Gastroesophageal sphincter (tissue), 4 donors: Measurements from ENCODE around the gene ZBTB7C. TPM values are rescaled to one million over a fixed set of nuclear protein-coding genes. Genes with fewer than 3 reads are reported as not detected.

Experiments
- ATAC-seq: fragments of 150-250 bp; one replicate; pipeline ENCODE4 v1.9.1; 2016; ENCODE audit warnings: mild to moderate bottlenecking, moderate library complexity
- H3K27ac ChIP-seq, 4 donors: fragments of 200-600 bp; sonication (generic) in 3 of 4; 1 replicate in 3 of 4; 2 replicates in 1 of 4; pipeline ENCODE4 v1.5.1; 2016 to 2019
- H3K27me3 ChIP-seq: fragments of 200-600 bp; sonication (generic); one replicate; pipeline ENCODE4 v1.5.1; 2019
- H3K36me3 ChIP-seq, 2 donors: fragments of 200-600 bp; sonication (generic); one replicate each; pipeline ENCODE4 v1.5.1; 2019; ENCODE audit warnings: control low read depth in 1 of 2
- H3K4me1 ChIP-seq, 3 donors: fragments of 200-600 bp; sonication (generic); 1 replicate in 2 of 3; 2 replicates in 1 of 3; pipeline ENCODE4 v1.5.1; 2016 to 2019; ENCODE audit warnings: control low read depth in 2 of 3
- H3K4me3 ChIP-seq, 2 donors: fragments of 200-600 bp; sonication (generic); one replicate each; pipeline ENCODE4 v1.5.1; 2019; ENCODE audit warnings: mild to moderate bottlenecking in 1 of 2, moderate library complexity in 1 of 2
- H3K9me3 ChIP-seq, 3 donors: fragments of 200-600 bp; sonication (generic); one replicate each; pipeline ENCODE4 v1.5.1; 2017 to 2019; ENCODE audit warnings: control low read depth in 2 of 3
- EP300 ChIP-seq: sonication (generic); formaldehyde crosslinking; IDR thresholded peaks from one replicate; pipeline ENCODE4 v1.6.1; 2017; ENCODE audit warnings: antibody characterized with exemption, mild to moderate bottlenecking
- POLR2A ChIP-seq, 2 donors: fragments of 450-650 bp; IDR thresholded peaks; one replicate each; pipeline ENCODE4 v1.6.1; 2017; ENCODE audit warnings: antibody characterized with exemption in 2 of 2, mild to moderate bottlenecking in 2 of 2, moderate library complexity in 1 of 2
- POLR2AphosphoS5 ChIP-seq: sonication (generic); formaldehyde crosslinking; IDR thresholded peaks from one replicate; pipeline ENCODE4 v1.6.1; 2017; ENCODE audit warnings: antibody characterized with exemption
- WGBS, 2 donors: methylation state at CpG; one replicate each; pipeline ENCODE4 v1.1.5; 2018; ENCODE audit warnings: low coverage in 1 of 2; 5-methylcytosine and 5-hydroxymethylcytosine counted together
- total RNA-seq, 4 donors: library from RNA; depleted of rRNA; stranded (reverse); fragments of >200 nt; gene quantifications; one replicate each; pipeline ENCODE4 v1.1.0, GENCODE V29; 2016
- TF ChIP-seq, protein P1 (sequence below), 4 experiments: fragments of 200-600 bp in 2 of 4; fragments of 450-650 bp in 2 of 4; sonication (generic) in 1 of 4; IDR thresholded peaks; one replicate each; pipeline ENCODE4 v1.5.1; 2017 to 2019; ENCODE audit warnings: antibody characterized with exemption in 4 of 4, mild to moderate bottlenecking in 2 of 4, moderate library complexity in 2 of 4

ZBTB7C gene
- total RNA-seq, 4 donors from 2014 or later, result 7.8 to 15.4 (median 11.8) TPM

- Histone ChIP-seq H3K27me3 (no peaks in the 10 kb centered on the region), H3K4me1 (peaks cover 0 to 25% (median 10%) of the 10 kb centered on the region in 3 donors), H3K27ac (no peak overlapping the region), H3K9me3 (no peaks in the 10 kb centered on the region), H3K4me3 (no peak overlapping the region), H3K36me3 (no peaks in the 10 kb centered on the region)
- no peak for ATAC-seq
- TF ChIP-seq POLR2A (IDR thresholded peaks at IDR 0.05) (no peak), POLR2AphosphoS5 (no peak), EP300 (no peak)
- TF ChIP-seq, protein P1, sequence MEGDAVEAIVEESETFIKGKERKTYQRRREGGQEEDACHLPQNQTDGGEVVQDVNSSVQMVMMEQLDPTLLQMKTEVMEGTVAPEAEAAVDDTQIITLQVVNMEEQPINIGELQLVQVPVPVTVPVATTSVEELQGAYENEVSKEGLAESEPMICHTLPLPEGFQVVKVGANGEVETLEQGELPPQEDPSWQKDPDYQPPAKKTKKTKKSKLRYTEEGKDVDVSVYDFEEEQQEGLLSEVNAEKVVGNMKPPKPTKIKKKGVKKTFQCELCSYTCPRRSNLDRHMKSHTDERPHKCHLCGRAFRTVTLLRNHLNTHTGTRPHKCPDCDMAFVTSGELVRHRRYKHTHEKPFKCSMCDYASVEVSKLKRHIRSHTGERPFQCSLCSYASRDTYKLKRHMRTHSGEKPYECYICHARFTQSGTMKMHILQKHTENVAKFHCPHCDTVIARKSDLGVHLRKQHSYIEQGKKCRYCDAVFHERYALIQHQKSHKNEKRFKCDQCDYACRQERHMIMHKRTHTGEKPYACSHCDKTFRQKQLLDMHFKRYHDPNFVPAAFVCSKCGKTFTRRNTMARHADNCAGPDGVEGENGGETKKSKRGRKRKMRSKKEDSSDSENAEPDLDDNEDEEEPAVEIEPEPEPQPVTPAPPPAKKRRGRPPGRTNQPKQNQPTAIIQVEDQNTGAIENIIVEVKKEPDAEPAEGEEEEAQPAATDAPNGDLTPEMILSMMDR (IDR thresholded peaks at IDR 0.05), result no peak
- WGBS, 2 donors, result 92% methylated on average over 2 of the region's 2 CpGs; no CpG with 5 or more reads in 1 of the 2 donors
Observed at GRCh38 chr18:48188609-48189008, 220.6 kb downstream of the ZBTB7C start.

GRCh38 chr18:48186861-48187260 is 222.3 kb downstream of the ZBTB7C start:
- H3K4me1 ChIP-seq, result peaks cover 0 to 18% (median 9%) of the 10 kb centered on the region in 3 donors
- 53 to 56% methylated on average over 5 to 6 of the region's 6 CpGs for WGBS, 2 donors
- no peaks in the 10 kb centered on the region for H3K36me3 ChIP-seq
- H3K4me3 ChIP-seq, result no peak overlapping the region
- TF ChIP-seq, protein P1 (IDR thresholded peaks at IDR 0.05), result no peak
- TF ChIP-seq EP300 (no peak), POLR2A (IDR thresholded peaks at IDR 0.05) (no peak), POLR2AphosphoS5 (no peak)
- H3K27me3 ChIP-seq, result no peaks in the 10 kb centered on the region
- H3K9me3 ChIP-seq, result no peaks in the 10 kb centered on the region
- no peak for ATAC-seq
- H3K27ac ChIP-seq, result peak overlapping the region in 3 of 4 donors; percentile 14 to 58 (median 18)

- peak overlapping the region in 2 of 4 donors; percentile 18 to 58 for H3K27ac ChIP-seq
- H3K27me3 ChIP-seq, result no peaks in the 10 kb centered on the region
- no peaks in the 10 kb centered on the region for H3K9me3 ChIP-seq
- TF ChIP-seq POLR2AphosphoS5 (peak; percentile 48), EP300 (no peak), POLR2A (IDR thresholded peaks at IDR 0.05) (no peak)
- peak; percentile 66 for ATAC-seq
- peaks cover 0 to 18% (median 9%) of the 10 kb centered on the region in 3 donors for H3K4me1 ChIP-seq
- 38 to 60% methylated on average over 5 to 6 of the region's 20 CpGs for WGBS, 2 donors
- H3K36me3 ChIP-seq, result no peaks in the 10 kb centered on the region
- no peak overlapping the region for H3K4me3 ChIP-seq
Observed at GRCh38 chr18:48186131-48186766, 222.9 kb downstream of the ZBTB7C start.

GRCh38 chr18:48184118-48184517 is 225.1 kb downstream of the ZBTB7C start:
- Histone ChIP-seq H3K9me3 (no peaks in the 10 kb centered on the region), H3K4me1 (peaks cover 0 to 18% (median 9%) of the 10 kb centered on the region in 3 donors), H3K4me3 (no peak overlapping the region), H3K36me3 (no peaks in the 10 kb centered on the region), H3K27ac (no peak overlapping the region), H3K27me3 (no peaks in the 10 kb centered on the region)
- 74% methylated on average over 6 of the region's 6 CpGs; no CpG with 5 or more reads in 1 of the 2 donors for WGBS, 2 donors
- ATAC-seq, result peak; percentile 75
- TF ChIP-seq POLR2A (IDR thresholded peaks at IDR 0.05) (no peak), EP300 (no peak)

DNA sequence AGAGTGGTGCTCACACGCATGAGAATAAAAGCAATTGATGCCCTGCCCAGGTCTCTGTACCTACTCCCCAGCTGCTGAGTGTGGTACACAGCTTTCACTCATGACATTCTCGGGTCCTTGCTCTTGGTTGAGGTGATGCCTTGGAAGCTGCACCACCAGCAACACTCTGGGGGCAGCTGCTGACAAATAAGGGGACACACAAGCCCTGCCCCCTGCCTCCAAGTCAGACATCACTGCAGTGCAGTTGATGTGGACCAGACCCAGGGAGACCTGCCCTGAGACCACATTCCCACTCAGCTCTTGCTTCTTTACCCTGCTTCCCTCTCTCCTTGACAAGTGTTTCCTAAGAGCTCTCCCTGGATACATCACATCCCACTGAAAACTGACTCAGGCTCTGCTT is 225.6 kb downstream of the ZBTB7C start:
- peak; percentile 51 for ATAC-seq
- H3K36me3 ChIP-seq, result no peaks in the 10 kb centered on the region
- peaks cover 0 to 18% (median 9%) of the 10 kb centered on the region in 3 donors for H3K4me1 ChIP-seq
- 92 to 100% methylated on average over 1 to 2 of the region's 2 CpGs for WGBS, 2 donors
- H3K27me3 ChIP-seq, result no peaks in the 10 kb centered on the region
- H3K9me3 ChIP-seq, result no peaks in the 10 kb centered on the region
- TF ChIP-seq POLR2A (IDR thresholded peaks at IDR 0.05) (no peak), EP300 (no peak), POLR2AphosphoS5 (no peak)
- TF ChIP-seq, protein P1 (IDR thresholded peaks at IDR 0.05), result no peak
- no peak overlapping the region for H3K27ac ChIP-seq
- no peak overlapping the region for H3K4me3 ChIP-seq

GRCh38 chr18:48182779-48183178 is 226.4 kb downstream of the ZBTB7C start:
- no peak overlapping the region for H3K27ac ChIP-seq
- 78 to 84% methylated on average over 3 of the region's 3 CpGs for WGBS, 2 donors
- no peak for ATAC-seq
- no peaks in the 10 kb centered on the region for H3K27me3 ChIP-seq
- no peaks in the 10 kb centered on the region for H3K36me3 ChIP-seq
- no peak overlapping the region for H3K4me3 ChIP-seq
- no peak for TF ChIP-seq POLR2A (IDR thresholded peaks at IDR 0.05)
- no peak for TF ChIP-seq EP300
- TF ChIP-seq, protein P1 (IDR thresholded peaks at IDR 0.05), result no peak
- H3K4me1 ChIP-seq, result peaks cover 0 to 18% (median 9%) of the 10 kb centered on the region in 3 donors
- H3K9me3 ChIP-seq, result no peaks in the 10 kb centered on the region
